Thyroid gland (tissue), 4 donors: ENCODE results near the gene ADCY10. TPM values are rescaled to one million over a fixed set of nuclear protein-coding genes. Genes with fewer than 3 reads are reported as not detected.

Experiments used
- DNase-seq, 2 donors: peaks; one replicate each; pipeline ENCODE4 v3.0.0-alpha.2; 2019
- H3K27ac ChIP-seq, 3 donors: fragments of 200-600 bp; sonication (generic); 1 replicate in 2 of 3; 2 replicates in 1 of 3; pipeline ENCODE4 v1.5.1; 2016 to 2019; ENCODE audit warnings: mild to moderate bottlenecking in 1 of 3, moderate library complexity in 1 of 3
- H3K27me3 ChIP-seq: fragments of 200-600 bp; sonication (generic); one replicate; pipeline ENCODE4 v1.5.1; 2019
- H3K36me3 ChIP-seq, 2 donors: fragments of 200-600 bp; sonication (generic); one replicate each; pipeline ENCODE4 v1.5.1; 2016 to 2019
- H3K4me1 ChIP-seq, 2 donors: fragments of 200-600 bp; sonication (generic); one replicate each; pipeline ENCODE4 v1.5.1; 2017 to 2019
- H3K4me3 ChIP-seq, 3 donors: fragments of 200-600 bp; sonication (generic); replicated peaks in 1 of 3; 1 replicate in 2 of 3; 2 replicates in 1 of 3; pipeline ENCODE4 v1.5.1; 2016; ENCODE audit warnings: mild to moderate bottlenecking in 1 of 3
- H3K9me3 ChIP-seq: fragments of 200-600 bp; sonication (generic); one replicate; pipeline ENCODE4 v1.5.1; 2017
- CTCF ChIP-seq, 6 experiments: fragments of 200-600 bp in 3 of 6; fragments of 450-650 bp in 3 of 6; sonication (generic) in 3 of 6; IDR thresholded peaks; one replicate each; pipeline ENCODE4 v1.5.1; 2016 to 2019; ENCODE audit warnings: antibody characterized with exemption in 6 of 6, mild to moderate bottlenecking in 2 of 6, inconsistent platforms in 1 of 6, moderate library complexity in 1 of 6
- POLR2A ChIP-seq, 2 donors: fragments of 450-650 bp; IDR thresholded peaks; one replicate each; pipeline ENCODE4 v1.6.1; 2017; ENCODE audit warnings: antibody characterized with exemption in 2 of 2, mild to moderate bottlenecking in 2 of 2, moderate library complexity in 1 of 2
- WGBS, 2 donors: methylation state at CpG; one replicate each; pipeline ENCODE4 v1.1.5; 2017; 5-methylcytosine and 5-hydroxymethylcytosine counted together
- intact Hi-C: fragments of 100-400 bp; cut with DNase I; formaldehyde crosslinking; loops from one replicate; pipeline ENCODE4 v1.15.1; 2023
- total RNA-seq, 4 donors: library from RNA; depleted of rRNA; stranded (reverse); fragments of >200 nt; gene quantifications; one replicate each; pipeline ENCODE4 v1.2.3, GENCODE V29; 2016

Gene ADCY10
- total RNA-seq, 4 donors from 2014 or later: 0.15 to 0.45 (median 0.40) TPM; not detected in 1

GRCh38 chr1:167936930-167937708 is 23.2 kb upstream of the ADCY10 start, which contains the start of gene MPC2:
Gene MPC2, minus strand, starts transcription at chr1:167937072. Its CDS starts 1,231 bp downstream, at chr1:167935841.
- intact Hi-C loops: no loop called here
- WGBS, 2 donors: 0% methylated on average over 19 to 23 of the region's 51 CpGs

GRCh38 chr1:167936068-167936929 is 22.4 kb upstream of the ADCY10 start, which contains the start of gene DCAF6:
Gene DCAF6, plus strand, starts transcription at chr1:167936683. Its CDS starts 229 bp downstream, at chr1:167936912.
- Histone ChIP-seq H3K9me3 (no peaks in the 10 kb centered on the region), H3K27ac (peak within 1 kb of the TSS; percentile 87 to 99 (median 96)), H3K4me1 (peaks cover 27 to 34% of the 10 kb centered on the region in 2 donors), H3K36me3 (no peaks in the 10 kb centered on the region), H3K27me3 (no peaks in the 10 kb centered on the region), H3K4me3 (peak within 1 kb of the TSS; percentile 37 to 98 (median 90))
- peak; percentile 97 to 98 for DNase-seq
- intact Hi-C loops: no loop called here
- peak; percentile 68 to 96 for TF ChIP-seq POLR2A (IDR thresholded peaks at IDR 0.05)
- TF ChIP-seq CTCF (IDR thresholded peaks at IDR 0.05): no peak
- 0 to 1% methylated on average over 29 to 35 of the region's 58 CpGs for WGBS, 2 donors

More at GRCh38 chr1:167936930-167937708, 23.2 kb upstream of the ADCY10 start, which contains the start of gene MPC2:
- Histone ChIP-seq H3K4me1 (peaks cover 27 to 34% of the 10 kb centered on the region in 2 donors), H3K9me3 (no peaks in the 10 kb centered on the region), H3K4me3 (peak within 1 kb of the TSS; percentile 11 to 98 (median 90)), H3K27me3 (no peaks in the 10 kb centered on the region), H3K36me3 (no peaks in the 10 kb centered on the region), H3K27ac (peak within 1 kb of the TSS; percentile 87 to 99 (median 96))
- peak; percentile 81 to 82 for DNase-seq
- TF ChIP-seq CTCF (IDR thresholded peaks at IDR 0.05) (no peak), POLR2A (IDR thresholded peaks at IDR 0.05) (peak in 1 of 2 donors; percentile 80)

GRCh38 chr1:167935216-167936067 is 21.5 kb upstream of the ADCY10 start:
- Histone ChIP-seq H3K4me3 (peak overlapping the region; percentile 16 to 98 (median 37)), H3K27ac (peak overlapping the region; percentile 33 to 99 (median 96)), H3K27me3 (no peaks in the 10 kb centered on the region), H3K36me3 (no peaks in the 10 kb centered on the region), H3K9me3 (no peaks in the 10 kb centered on the region), H3K4me1 (peaks cover 27 to 34% of the 10 kb centered on the region in 2 donors)
- intact Hi-C loops: no loop called here
- WGBS, 2 donors: 0 to 2% methylated on average over 22 to 31 of the region's 45 CpGs
- peak; percentile 13 to 22 for DNase-seq
- TF ChIP-seq CTCF (IDR thresholded peaks at IDR 0.05) (no peak), POLR2A (IDR thresholded peaks at IDR 0.05) (peak; percentile 73 to 93)

- Histone ChIP-seq H3K27me3 (no peaks in the 10 kb centered on the region), H3K27ac (peak overlapping the region; percentile 33 to 99 (median 96)), H3K4me1 (peaks cover 27 to 34% of the 10 kb centered on the region in 2 donors), H3K4me3 (peak overlapping the region; percentile 16 to 98 (median 37)), H3K9me3 (no peaks in the 10 kb centered on the region), H3K36me3 (no peaks in the 10 kb centered on the region)
- 29 to 39% methylated on average over 4 of the region's 4 CpGs for WGBS, 2 donors
- intact Hi-C loops: no loop called here
- DNase-seq: no peak
- TF ChIP-seq POLR2A (IDR thresholded peaks at IDR 0.05) (no peak), CTCF (IDR thresholded peaks at IDR 0.05) (no peak)
Observed at GRCh38 chr1:167934426-167935215, 20.7 kb upstream of the ADCY10 start.
